Measurements from ENCODE around the gene PLXNA4.

PLXNA4 gene

GRCh38 chr7:132124575-132124974, 451.7 kb downstream of the PLXNA4 start:
- TF ChIP-seq CTCF (IDR thresholded peaks at IDR 0.05; ENCODE audit: low read depth, low read length) = no peak
- DNase-seq (ENCODE audit: extremely low read depth, low read depth) = no peak

GRCh38 chr7:132123773-132124172, 452.5 kb downstream of the PLXNA4 start:
- no peak for DNase-seq (ENCODE audit: extremely low read depth, low read depth)
- no peak for TF ChIP-seq CTCF (IDR thresholded peaks at IDR 0.05; ENCODE audit: low read depth, low read length)

- DNase-seq (ENCODE audit: extremely low read depth, low read depth) = no peak
- TF ChIP-seq CTCF (IDR thresholded peaks at IDR 0.05; ENCODE audit: low read depth, low read length) = no peak
These were observed 453.4 kb downstream of the PLXNA4 start for GRCh38 chr7:132122901-132123300.

- DNase-seq (ENCODE audit: extremely low read depth, low read depth) = no peak
- no peak for TF ChIP-seq CTCF (IDR thresholded peaks at IDR 0.05; ENCODE audit: low read depth, low read length)
These were observed 454.3 kb downstream of the PLXNA4 start for GRCh38 chr7:132121987-132122386.

GRCh38 chr7:132118641-132119040, 457.6 kb downstream of the PLXNA4 start:
- DNase-seq (ENCODE audit: extremely low read depth, low read depth) = no peak
- TF ChIP-seq CTCF (IDR thresholded peaks at IDR 0.05; ENCODE audit: low read depth, low read length) = no peak

- no peak for TF ChIP-seq CTCF (IDR thresholded peaks at IDR 0.05; ENCODE audit: low read depth, low read length)
- no peak for DNase-seq (ENCODE audit: extremely low read depth, low read depth)
These were observed 458.6 kb downstream of the PLXNA4 start for GRCh38 chr7:132117636-132118035.

GRCh38 chr7:132117181-132117580, 459.1 kb downstream of the PLXNA4 start:
- DNase-seq (ENCODE audit: extremely low read depth, low read depth) = no peak

More at GRCh38 chr7:132117181-132117580, 459.1 kb downstream of the PLXNA4 start:
- no peak for TF ChIP-seq CTCF (IDR thresholded peaks at IDR 0.05; ENCODE audit: low read depth, low read length)
